GM21737 (cell line): ENCODE measurements around the gene PCNX2.
"Not testable (repeated sequence)": the region's sequence is repeated elsewhere in the genome, so short reads cannot be mapped to it uniquely, and the experiment has no call there.

Source experiments
- ATAC-seq: cut with Tn5 transposase; IDR thresholded peaks from one replicate; pipeline ENCODE4 v1.9.1; 2021; ENCODE audit warnings: mild to moderate bottlenecking, moderate library complexity; ENCODE audit not compliant: unreplicated experiment

PCNX2 gene

DNA sequence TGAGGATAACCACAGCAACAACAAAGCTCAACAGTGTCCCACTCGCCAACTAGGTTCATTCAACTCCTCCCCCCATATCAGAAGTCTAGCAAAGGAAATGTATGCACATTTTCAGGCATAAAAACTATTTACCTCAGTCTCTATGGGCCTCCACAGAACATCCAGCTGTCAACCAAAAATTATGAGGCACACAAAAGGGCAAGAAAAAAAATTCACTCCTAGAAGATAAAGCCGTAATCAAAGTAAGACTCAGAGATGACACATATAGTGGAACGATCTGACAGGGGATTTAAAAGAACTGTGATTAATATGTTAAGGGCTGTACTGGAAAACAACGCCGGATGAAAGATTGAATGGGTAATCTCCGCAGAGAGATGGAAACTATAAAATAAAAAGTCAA lies 186.4 kb downstream of the PCNX2 start:
- ATAC-seq = no peak

DNA sequence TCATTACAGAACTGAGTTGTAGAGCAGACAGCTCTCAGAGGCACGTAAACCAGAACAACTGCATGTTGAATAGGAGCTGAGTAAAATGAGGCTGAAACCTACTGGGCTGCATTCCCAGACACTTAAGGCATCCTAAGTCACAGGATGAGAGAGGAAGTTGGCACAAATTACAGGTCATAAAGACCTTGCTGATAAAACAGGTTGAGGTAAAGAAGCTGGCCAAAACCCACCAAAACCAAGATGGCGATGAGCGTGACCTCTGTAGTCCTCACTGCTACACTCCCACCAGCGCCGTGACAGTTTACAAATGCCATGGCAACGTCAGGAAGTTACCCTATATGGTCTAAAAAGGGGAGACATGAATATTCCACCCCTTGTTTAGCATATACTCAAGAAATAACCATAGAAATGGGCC lies 187.8 kb downstream of the PCNX2 start:
- ATAC-seq = not testable (repeated sequence)

DNA sequence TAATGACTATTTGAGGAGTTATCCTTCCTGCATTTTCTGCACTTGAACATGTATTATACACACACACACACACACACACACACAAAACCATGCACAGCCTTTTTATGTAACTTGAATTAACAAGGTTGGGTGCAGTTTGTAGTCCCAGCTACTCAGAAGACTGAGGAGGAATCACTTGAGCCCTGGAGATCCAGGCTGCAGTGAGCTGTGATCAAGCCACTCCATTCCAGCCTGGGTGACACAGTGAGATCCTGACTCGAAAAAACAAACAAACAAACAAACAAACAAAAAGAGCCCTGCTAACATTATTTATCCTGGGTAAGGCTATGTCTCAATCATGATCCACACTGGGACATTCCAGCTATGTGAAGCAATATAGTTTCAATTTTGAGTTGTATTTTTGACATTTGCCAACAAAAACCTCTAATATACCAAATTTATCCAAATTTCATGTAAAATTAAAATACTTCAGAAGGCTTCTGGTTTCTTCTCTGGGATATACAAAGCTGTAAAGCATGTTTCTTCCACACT lies 188.3 kb downstream of the PCNX2 start:
- no peak for ATAC-seq

DNA sequence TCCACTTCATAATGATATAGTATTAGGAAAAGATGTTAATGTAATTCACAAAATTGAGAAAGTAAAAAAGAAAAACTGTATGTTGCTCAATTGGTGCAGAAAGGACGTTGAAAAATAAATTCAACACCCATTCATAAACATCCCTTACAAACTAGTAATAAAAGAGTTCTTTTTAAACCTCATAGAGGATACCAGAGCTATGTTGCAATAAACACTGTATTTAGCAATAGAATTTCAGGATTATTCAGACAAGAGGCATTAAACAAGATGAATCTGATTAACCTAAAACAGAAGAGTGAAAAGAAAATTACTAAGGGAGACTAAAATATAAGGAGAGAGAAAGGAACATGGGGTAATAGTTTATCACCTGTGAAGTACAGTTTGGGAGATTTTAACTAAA lies 190.3 kb downstream of the PCNX2 start:
- no peak for ATAC-seq

DNA sequence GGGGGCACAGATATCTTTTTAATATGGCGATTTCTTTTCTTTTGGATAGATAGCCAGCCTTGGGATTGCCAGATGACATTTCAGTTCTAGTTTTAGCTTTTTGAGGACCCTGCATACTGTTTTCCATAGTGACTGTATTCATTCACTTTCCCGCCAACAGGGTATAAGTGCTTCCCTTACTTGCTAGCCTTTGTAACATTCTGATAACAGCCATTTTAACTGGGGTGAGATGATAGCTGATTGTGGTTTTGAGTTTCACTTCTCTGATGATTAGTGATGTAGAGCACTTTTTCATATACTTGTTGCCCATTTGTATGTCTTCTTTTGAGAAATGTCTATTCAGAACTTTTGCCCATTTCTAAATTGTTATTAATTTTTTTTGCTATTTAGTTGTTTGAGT lies 193.2 kb downstream of the PCNX2 start:
- ATAC-seq = no peak

DNA sequence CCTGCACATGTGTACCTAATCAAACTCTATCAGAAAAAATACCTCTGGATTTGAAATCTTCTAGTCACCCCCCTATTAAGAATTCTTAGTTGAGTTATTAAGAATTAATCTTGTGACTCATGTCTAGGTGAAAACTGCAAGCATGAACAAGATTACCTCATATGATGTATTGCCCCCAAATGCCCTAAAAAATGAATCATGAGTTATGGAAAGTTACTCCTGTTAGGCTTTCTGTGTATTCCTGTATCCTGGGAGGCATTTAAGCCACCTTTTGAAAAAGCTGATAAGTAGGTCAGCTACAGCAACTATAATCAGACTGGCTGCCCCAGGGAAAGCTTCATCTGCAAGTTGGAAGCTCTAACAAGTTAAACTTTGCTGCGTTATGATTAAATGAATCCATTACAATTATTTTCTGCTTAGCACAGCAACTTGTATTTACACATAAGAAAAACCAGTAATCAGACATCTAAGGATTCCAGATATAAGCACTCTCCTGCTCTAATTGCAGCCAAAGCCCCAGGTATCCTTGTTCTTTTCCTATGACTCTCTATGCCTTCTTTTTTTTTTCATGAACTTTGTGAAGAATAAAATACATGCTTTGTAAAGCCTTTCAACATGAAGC lies 197.5 kb downstream of the PCNX2 start:
- ATAC-seq = no peak

DNA sequence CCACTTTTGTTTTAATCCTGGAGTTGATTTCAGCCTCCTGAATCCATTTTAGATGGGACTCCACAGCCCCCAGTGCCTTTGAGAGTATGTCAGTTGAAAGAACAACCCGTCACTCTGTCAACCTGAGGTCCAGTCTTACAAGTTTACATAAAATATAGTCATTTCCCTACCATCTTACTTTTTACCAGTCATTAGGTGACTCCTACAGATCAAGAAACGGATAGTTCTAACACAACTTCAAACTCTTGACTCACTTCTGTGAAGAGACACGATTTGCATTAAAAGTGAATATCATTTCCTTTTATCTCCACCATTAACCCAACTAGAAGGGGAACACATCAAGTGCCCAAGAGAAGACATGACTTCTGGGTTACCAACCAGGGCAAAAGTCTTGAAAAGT lies 198.0 kb downstream of the PCNX2 start:
- ATAC-seq = no peak

DNA sequence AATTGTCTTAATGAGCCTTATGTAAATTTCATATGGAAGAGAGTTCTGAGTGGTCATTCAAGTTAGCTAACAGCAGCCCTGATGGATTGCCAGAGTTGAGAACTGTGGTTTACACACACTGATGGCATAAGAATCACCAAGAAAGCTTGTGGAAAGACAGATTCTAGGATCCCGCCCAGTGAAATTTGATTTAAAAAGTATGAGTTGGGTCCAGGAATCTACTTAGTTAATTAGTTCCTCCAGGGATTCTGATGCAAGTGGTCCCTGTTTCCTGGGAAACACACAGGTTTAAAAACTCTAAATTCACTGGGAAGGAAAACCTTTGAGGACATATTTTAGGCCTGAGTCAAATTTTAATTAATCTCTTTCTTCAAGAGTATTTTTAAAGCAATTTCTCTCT lies 200.8 kb downstream of the PCNX2 start:
- ATAC-seq = no peak

DNA sequence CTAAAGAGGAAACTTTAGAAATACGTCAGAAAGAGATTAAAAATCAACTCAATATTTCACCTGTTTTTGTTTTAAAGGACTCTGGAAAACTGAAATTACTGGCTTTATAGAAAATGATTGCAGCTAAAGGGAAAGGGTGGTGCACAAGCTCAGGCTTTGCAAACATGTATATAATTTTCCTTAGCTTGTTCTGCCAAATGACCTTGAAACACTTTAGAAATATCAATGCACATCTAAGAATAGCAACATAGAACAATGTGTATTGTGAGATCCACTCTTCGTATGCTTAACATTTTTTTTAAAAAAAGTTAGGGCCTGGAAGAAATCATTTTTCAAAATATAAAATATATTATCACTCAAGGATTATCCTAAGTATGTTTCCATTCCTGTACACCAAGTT lies 201.3 kb downstream of the PCNX2 start:
- no peak for ATAC-seq

DNA sequence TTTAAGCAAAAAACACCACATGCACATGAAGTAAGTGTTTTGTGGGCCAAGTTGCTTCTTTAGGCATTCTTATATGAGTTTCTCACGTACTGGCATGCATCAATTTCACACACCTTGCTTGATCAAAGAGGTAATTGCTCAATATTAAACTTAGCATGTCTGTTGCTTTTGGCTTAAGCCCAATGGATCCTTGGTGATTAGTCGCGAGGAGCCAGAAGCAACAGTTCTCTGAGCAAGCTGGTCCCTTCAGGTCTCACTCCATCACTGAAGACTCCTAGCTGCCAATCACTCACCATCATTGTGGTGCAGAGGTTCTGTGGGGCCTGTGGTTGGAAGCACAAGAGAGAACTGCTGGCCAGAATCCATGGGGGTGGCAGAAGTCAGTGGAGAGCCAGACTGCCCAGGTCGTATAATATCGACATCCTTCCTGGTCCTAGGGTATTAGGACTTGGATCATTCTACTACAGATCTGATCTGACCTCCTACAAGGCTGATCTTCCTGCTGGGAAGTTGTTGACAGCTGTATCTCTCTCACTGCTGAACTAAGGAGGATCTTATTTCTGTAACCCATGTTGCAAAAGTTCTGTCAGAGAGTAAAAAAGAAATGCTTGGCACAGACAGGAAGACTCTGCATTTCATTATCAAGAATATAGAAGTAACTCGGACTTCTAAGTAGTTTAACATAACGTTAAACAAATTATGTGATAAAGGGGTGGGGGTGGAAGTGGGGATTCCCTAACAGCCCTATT lies 204.6 kb downstream of the PCNX2 start:
- no peak for ATAC-seq

DNA sequence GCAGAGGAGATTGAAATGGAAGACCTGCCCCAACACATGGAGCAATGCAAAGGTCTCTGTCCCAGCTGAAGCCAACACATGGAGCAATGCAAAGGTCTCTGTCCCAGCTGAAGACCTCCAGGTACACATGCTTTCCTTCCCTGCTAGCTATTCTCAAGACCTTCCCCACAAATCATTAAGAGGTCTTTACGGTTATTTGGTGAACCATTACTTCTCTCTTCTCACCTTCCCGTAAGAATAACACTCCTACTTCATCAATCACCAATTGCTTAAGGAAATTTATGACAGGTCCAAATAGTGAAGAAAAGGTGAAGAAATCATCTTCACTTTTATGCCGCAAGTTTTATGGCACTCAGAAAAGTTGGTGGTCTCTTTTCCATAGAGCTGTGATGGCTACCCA lies 206.3 kb downstream of the PCNX2 start:
- no peak for ATAC-seq

DNA sequence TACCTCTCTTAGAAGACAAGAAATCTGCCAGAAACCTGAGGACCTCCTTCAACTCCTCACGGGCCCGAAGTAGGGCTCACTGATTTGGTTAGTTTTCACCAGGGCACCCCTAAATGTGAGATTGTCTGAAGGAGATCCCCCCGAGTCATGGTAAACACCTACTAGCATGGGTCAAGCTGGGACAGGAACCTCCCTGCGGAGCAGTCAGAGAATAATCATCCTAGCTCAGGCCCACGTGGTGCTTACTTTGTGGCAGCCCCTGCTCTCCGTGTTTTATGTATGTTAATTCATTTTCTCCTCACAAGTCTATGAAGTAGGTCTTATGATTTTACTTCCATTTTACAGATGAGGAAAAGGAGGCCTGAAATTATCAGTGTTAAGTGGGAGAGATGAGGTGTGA lies 206.9 kb downstream of the PCNX2 start:
- ATAC-seq = no peak

DNA sequence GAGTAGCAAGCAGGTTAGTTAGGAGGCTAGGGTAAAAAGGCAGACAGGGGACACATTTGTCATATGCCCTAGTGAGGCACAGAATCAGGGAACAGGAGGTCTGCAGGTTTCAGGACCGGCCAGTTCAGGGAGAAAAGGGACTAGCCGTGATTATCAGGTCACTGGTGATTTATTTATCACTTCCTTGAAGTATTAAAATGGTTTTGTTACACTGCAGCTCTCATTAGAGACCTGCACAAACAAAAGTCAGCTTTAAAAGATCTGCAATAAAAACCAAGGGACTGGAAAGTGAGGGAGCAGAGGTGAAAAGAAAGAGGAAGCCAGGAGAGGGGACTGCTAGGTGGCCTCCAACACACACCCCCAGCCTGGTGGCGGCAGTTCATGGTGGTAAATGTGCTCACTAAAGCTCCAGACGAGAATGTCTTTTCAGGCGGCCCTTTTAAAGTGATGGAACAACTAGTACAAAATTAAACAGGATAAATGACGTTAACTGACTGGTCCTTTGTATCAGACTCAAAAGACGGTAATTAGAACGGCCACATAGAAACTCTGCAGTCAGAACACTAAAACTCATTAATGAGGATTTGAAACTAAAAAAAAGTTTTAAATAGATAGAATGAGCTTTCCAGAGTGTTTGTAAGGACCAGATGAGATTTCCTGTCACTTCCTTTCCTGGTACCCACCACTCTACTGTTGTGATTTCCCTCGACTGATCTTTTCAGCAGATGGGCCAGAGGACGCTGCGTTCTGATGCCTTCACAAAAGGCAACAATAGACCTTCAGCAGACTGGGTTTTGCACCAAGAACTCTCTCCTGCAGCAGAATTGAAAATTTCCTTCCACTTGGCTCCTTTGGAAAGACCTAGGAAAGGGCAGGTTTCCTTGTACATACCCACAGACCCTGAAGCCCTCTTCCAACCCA lies 208.3 kb downstream of the PCNX2 start:
- no peak for ATAC-seq

DNA sequence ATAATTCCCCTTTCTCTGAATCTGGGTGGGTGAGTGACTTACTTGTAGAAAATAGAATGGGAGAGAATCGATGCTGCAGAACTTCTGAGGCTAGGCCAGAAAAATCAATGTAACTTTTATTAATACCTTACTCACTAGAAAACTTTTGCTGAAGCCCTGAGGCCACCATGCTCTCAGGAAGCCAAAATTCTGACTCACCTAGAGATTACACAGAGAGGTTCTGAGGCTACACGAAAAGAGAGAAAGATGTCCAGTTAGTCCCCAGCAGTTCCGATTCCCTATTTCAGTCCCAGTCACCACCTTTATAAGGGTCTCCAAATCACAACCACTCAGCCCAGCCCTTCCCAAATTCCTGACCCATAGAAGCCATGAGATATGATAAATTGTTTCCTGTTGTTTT lies 210.0 kb downstream of the PCNX2 start:
- no peak for ATAC-seq

DNA sequence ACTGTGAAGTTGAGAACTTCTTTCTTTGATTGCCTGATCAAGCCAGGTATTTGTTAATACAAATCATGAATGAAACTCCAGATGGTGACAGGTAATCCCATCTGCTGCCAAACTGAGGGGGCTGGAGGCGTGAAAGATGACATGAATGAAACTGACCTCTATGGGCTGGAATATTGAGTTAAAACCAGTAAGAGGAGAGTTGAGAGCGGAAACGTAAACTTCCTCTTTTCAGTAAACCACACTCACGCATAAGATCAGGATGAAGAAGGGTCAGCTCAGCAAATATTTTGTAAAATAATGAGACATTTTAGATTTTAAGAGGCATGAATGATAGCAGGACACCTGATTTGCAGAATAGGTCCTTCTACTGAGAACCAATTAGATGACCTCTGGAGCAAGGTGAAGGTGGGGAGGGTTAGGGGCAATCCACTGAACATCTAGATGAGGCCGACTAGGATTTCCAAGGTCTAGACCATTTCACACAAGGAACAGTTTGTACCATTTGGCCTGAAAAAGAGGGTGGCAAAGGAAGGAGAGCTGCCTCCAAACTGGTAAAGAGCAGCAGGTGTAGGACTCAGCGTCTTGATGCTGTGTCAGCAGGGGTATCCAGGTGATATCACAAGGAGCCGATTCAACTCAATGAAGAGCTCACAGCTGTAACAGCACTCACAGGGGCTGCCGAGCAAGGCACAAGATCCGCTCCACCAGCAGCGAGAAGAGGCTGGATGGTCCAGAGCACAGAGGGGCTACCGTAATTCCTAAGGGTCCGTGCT lies 212.6 kb downstream of the PCNX2 start:
- ATAC-seq = no peak

DNA sequence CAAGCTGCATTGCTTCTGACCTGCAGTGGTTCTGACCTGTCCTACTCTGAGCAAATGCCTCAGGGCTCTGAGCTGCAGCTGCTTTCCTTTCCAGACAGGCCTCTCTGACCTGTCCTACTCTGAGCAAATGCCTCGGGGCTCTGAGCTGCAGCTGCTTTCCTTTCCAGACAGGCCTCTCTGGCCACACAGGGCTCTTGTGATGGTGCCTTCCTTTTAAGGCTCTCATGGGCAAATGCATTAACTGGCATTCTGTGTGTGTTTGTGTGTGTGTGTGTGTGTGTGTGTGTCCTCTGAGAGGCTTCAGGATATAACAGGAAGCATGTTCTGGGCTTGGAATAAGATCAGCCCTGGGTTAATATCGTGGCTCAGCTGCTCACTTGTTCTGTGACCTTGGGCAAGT lies 213.8 kb downstream of the PCNX2 start:
- ATAC-seq = no peak

DNA sequence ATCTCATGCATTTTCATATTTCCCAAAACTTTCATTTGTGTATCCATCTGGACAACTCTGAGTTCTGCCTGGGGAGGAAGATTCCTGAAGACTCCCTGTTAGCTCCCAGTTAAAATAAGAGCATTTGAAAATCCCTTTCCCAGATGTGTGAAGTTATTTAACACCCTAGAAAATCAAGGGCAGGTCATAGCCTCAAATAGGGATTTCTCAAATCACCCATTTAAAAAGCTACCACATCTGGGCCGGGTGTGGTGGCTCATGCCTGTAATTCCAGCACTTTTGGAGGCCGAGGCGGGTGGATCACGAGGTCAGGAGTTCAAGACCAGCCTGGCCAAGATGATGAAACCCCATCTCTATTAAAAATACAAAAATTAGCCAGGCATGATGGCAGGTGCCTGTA lies 214.7 kb downstream of the PCNX2 start:
- not testable (repeated sequence) for ATAC-seq

DNA sequence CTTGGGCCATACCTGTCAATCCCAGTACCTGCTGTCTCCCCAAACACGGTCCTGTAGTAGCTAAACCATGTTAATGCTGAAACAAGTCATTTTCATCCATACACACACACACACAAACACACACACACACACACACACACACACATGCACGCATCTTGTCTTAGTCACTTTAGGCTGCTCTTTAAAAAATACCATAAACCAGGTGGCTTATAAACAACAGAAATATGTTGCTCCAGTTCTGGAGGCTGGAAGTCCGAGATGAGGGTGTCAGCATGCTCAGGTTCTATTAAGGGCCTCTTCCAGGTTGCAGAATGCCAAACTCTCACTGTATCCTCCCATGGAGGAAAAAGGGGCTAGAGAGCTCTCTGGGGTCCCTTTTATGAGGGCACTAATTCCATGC lies 215.2 kb downstream of the PCNX2 start:
- ATAC-seq = no peak

DNA sequence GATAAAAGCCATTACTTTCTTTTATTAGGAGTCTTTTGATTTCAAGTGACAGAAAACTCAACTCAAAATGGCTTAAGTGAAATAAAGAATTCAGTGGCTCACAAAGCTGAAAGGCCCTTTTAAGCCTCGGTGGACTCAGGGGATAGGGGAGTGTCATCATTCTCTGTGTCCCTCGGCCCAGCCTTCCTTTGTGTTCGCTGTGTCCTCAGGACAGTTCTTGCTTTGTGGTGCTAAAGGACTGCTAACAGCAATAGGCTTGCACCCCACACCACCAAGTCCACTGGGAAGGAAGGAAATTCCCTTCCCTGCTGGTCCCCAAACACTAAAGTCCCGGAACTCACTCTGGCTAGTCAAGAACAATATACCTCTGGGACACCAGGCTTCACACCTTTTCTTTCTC lies 216.0 kb downstream of the PCNX2 start:
- ATAC-seq = no peak

DNA sequence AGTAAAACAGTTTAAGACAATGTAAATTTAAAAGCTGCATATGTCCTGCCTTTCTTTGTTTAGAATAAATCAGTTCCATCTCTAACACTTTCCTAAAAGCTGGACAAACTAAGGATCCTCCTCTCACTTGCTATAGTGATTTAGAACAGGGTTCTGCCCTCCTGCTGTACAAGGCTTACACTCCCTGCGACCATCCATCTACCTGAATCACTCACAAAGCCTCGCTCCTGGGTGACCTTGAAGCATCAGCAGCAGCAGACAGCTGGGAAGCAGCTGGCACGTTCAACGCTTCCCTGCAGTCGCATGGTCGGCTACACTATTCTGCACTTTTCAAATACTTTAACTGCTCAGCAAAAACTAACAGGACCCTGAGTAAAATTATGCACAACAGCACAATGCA lies 217.1 kb downstream of the PCNX2 start:
- no peak for ATAC-seq

DNA sequence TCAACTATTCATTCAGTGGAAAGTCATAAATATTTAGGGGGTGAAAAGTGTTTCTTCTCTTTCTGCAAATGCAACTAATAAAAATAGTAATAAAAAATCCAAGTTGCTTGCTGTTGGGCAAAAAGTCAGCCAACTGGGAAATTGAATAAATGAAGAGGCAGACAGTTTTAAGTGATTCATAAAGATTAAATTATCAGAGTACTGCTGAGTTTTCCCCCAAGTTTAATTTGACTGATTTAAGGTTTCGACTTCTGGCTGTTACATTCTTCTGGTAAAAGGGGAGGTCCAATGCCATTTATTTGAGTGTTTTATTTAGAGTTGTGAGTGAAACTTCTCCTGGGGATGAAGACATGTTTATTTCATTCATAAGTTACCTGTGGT lies 219.6 kb downstream of the PCNX2 start:
- no peak for ATAC-seq
